ENCODE measurements around the gene SNX25.

SNX25 gene

DNA sequence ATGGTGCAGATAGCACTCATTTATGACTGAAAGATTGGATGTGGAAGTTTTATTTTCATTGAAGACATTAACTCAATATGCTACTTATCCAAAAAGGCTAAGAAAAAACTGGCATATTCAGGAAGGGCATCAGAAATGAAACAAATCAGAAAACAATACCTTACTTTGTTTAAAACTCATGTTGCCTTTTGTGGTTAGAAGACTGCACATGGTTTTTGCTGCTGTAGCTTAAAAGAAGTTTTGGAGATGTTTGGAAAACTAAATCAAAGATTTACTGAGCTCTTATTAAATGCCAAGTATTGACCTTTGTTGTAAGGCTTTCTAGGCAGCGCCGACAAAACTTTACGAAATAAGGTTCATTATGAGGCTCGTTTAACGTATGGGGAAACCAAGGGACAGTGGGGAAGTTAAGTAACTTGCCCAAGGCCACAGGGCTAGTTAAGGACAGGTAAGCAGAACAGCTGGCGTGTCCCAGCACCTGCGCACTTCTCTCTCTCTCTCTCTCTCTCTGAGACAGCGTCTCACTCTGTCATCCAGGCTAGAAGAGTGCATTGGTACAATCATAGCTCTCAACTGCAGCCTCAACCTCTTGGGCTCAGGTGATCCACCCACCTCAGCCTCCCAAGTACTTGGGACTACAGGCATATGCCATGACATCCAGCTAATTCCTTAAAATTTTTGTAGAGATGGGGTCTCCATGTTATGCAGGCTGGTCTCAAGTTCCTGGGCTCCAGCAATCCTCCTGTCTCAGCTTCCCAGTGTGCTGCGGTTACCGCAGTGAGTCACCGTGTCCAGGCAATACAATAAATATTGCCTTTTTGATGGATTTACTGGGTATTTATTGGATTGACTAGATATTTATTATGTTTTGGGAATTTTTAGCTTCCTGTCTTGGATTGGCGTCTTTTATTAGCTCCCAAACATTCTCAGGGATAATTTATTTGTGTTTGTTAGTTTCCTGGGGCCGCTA is 170.2 kb downstream of the SNX25 start:
- no peak overlapping the region for H3K9ac ChIP-seq (ENCODE audit: low read length)
- H3K36me3 ChIP-seq (ENCODE audit: control insufficient read depth, insufficient read depth, low read length) = no peaks in the 10 kb centered on the region
- peaks cover 6% of the 10 kb centered on the region; the same call in 1 of the 2 replicates for H3K4me1 ChIP-seq (ENCODE audit: control insufficient read depth, insufficient read depth, low read length)
- no peak overlapping the region for H3K4me3 ChIP-seq (ENCODE audit: low read depth, low read length)
- H3K27me3 ChIP-seq (ENCODE audit: control insufficient read depth, insufficient read depth, low read length) = no peaks in the 10 kb centered on the region
- no peak overlapping the region for H3K27ac ChIP-seq (ENCODE audit: low read depth, low read length)
- no peaks in the 10 kb centered on the region; the same call in 1 of the 2 replicates for H3K9me3 ChIP-seq (ENCODE audit: control insufficient read depth, insufficient read depth, low read depth, low read length)

GRCh38 chr4:185380320-185380719 is 170.9 kb downstream of the SNX25 start:
- H3K9me3 ChIP-seq (ENCODE audit: control insufficient read depth, insufficient read depth, low read depth, low read length) = no peaks in the 10 kb centered on the region; the same call in 1 of the 2 replicates
- no peak overlapping the region for H3K27ac ChIP-seq (ENCODE audit: low read depth, low read length)
- H3K9ac ChIP-seq (ENCODE audit: low read length) = no peak overlapping the region
- H3K4me1 ChIP-seq (ENCODE audit: control insufficient read depth, insufficient read depth, low read length) = peaks cover 6% of the 10 kb centered on the region; the same call in 1 of the 2 replicates
- H3K4me3 ChIP-seq (ENCODE audit: low read depth, low read length) = no peak overlapping the region
- no peaks in the 10 kb centered on the region for H3K36me3 ChIP-seq (ENCODE audit: control insufficient read depth, insufficient read depth, low read length)
- H3K27me3 ChIP-seq (ENCODE audit: control insufficient read depth, insufficient read depth, low read length) = no peaks in the 10 kb centered on the region

DNA sequence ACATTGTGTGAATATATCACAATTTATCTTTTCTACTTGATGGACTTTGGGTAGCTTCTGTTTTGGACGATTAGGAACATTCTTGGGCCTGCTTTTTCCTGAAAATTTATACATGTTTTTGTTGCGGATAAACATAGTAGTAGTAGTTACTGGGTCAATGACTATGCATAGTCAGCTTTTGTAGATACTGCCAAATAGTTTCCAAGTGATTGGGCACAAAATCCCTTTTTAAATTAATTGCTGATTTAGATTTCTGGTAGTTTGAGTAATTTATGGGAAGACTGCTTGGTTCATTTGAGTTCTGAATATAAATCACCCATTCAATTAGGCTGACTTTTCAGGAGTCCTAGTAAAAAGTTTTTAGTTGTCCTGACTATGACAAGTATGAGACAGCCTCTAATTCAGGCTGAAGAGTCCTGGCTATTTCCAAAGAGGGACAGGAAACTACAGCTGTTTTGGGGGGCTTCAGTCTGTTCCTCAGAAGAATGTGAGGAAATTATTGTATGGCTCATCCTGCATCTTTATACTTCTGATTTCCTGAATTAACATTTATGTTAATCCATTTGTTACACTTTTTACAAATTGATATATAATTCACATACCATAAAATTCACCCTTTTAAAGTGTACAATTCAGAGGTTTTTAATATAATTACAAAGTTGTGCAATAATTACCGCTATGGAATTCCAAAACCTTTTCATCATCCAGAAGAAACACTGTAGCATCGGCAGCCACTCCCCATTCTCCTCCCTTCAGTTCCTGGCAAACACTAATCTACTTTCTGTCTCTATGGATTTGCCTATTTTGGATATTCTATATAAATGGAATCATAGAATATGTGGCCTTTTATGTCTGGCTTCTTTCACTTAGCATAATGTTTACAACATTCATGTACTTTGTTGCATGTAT is 172.1 kb downstream of the SNX25 start:
- Histone ChIP-seq H3K4me1 (ENCODE audit: control insufficient read depth, insufficient read depth, low read length) (peaks cover 6% of the 10 kb centered on the region; the same call in 1 of the 2 replicates), H3K4me3 (ENCODE audit: low read depth, low read length) (no peak overlapping the region), H3K27me3 (ENCODE audit: control insufficient read depth, insufficient read depth, low read length) (no peaks in the 10 kb centered on the region), H3K9me3 (ENCODE audit: control insufficient read depth, insufficient read depth, low read depth, low read length) (no peaks in the 10 kb centered on the region; the same call in 1 of the 2 replicates), H3K9ac (ENCODE audit: low read length) (no peak overlapping the region), H3K27ac (ENCODE audit: low read depth, low read length) (no peak overlapping the region), H3K36me3 (ENCODE audit: control insufficient read depth, insufficient read depth, low read length) (no peaks in the 10 kb centered on the region)

GRCh38 chr4:185382754-185383153 is 173.4 kb downstream of the SNX25 start:
- Histone ChIP-seq H3K9ac (ENCODE audit: low read length) (no peak overlapping the region), H3K36me3 (ENCODE audit: control insufficient read depth, insufficient read depth, low read length) (no peaks in the 10 kb centered on the region), H3K27me3 (ENCODE audit: control insufficient read depth, insufficient read depth, low read length) (no peaks in the 10 kb centered on the region), H3K4me1 (ENCODE audit: control insufficient read depth, insufficient read depth, low read length) (peaks cover under 1% of the 10 kb centered on the region; the same call in 1 of the 2 replicates), H3K9me3 (ENCODE audit: control insufficient read depth, insufficient read depth, low read depth, low read length) (no peaks in the 10 kb centered on the region; the same call in 1 of the 2 replicates), H3K4me3 (ENCODE audit: low read depth, low read length) (no peak overlapping the region), H3K27ac (ENCODE audit: low read depth, low read length) (no peak overlapping the region)

- Histone ChIP-seq H3K27me3 (ENCODE audit: control insufficient read depth, insufficient read depth, low read length) (no peaks in the 10 kb centered on the region), H3K4me1 (ENCODE audit: control insufficient read depth, insufficient read depth, low read length) (no peaks in the 10 kb centered on the region), H3K4me3 (ENCODE audit: low read depth, low read length) (no peak overlapping the region), H3K9me3 (ENCODE audit: control insufficient read depth, insufficient read depth, low read depth, low read length) (no peaks in the 10 kb centered on the region; the same call in 1 of the 2 replicates), H3K36me3 (ENCODE audit: control insufficient read depth, insufficient read depth, low read length) (no peaks in the 10 kb centered on the region), H3K27ac (ENCODE audit: low read depth, low read length) (no peak overlapping the region), H3K9ac (ENCODE audit: low read length) (no peak overlapping the region)
Observed at GRCh38 chr4:185383451-185383850, 174.1 kb downstream of the SNX25 start.

DNA sequence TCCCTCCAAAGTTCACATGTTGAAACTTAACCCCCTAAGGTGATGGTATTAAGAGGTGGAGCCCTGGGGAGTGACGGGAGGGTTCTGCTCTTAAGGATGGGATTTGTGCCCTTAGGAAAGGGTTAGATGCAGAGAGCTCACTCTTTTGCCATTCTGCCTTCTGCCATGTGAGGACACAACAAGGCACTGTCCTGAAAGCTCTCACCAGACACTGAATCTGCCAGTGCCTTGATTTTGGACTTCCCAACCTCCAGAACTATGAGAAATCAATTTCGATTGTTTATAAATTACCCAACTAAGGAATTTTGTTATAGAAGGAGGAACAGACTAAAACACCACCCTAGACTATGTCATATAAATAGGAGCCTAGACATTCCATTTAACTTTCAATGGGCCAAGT is 174.7 kb downstream of the SNX25 start:
- H3K9me3 ChIP-seq (ENCODE audit: control insufficient read depth, insufficient read depth, low read depth, low read length) = no peaks in the 10 kb centered on the region; the same call in 1 of the 2 replicates
- H3K27ac ChIP-seq (ENCODE audit: low read depth, low read length) = no peak overlapping the region
- no peak overlapping the region for H3K9ac ChIP-seq (ENCODE audit: low read length)
- no peaks in the 10 kb centered on the region for H3K27me3 ChIP-seq (ENCODE audit: control insufficient read depth, insufficient read depth, low read length)
- no peak overlapping the region for H3K4me3 ChIP-seq (ENCODE audit: low read depth, low read length)
- H3K36me3 ChIP-seq (ENCODE audit: control insufficient read depth, insufficient read depth, low read length) = no peaks in the 10 kb centered on the region
- H3K4me1 ChIP-seq (ENCODE audit: control insufficient read depth, insufficient read depth, low read length) = no peaks in the 10 kb centered on the region

- Histone ChIP-seq H3K9ac (ENCODE audit: low read length) (no peak overlapping the region), H3K27me3 (ENCODE audit: control insufficient read depth, insufficient read depth, low read length) (no peaks in the 10 kb centered on the region), H3K9me3 (ENCODE audit: control insufficient read depth, insufficient read depth, low read depth, low read length) (no peaks in the 10 kb centered on the region; the same call in 1 of the 2 replicates), H3K4me1 (ENCODE audit: control insufficient read depth, insufficient read depth, low read length) (no peaks in the 10 kb centered on the region), H3K4me3 (ENCODE audit: low read depth, low read length) (no peak overlapping the region), H3K27ac (ENCODE audit: low read depth, low read length) (no peak overlapping the region), H3K36me3 (ENCODE audit: control insufficient read depth, insufficient read depth, low read length) (no peaks in the 10 kb centered on the region)
Observed at GRCh38 chr4:185384930-185385331, 175.5 kb downstream of the SNX25 start.

DNA sequence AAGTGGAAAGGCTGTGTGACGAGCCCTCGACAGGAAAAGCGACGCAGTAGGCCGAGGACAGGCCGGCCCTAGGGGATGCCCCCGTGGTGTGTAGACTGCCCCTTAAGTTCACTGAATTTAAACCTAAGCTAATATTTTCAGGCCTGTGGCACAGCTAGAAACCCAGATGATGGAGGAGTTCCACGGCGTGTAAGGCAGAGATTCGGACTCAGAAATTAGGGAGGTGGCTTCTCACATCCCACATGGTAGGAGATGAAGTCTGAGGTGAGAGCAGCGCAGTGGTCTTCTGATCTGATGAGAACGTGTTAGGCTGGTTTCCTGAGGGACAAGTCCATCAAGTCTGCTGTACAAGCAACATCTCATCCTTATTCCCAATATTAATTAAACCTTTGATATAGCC is 178.6 kb downstream of the SNX25 start:
- Histone ChIP-seq H3K4me1 (ENCODE audit: control insufficient read depth, insufficient read depth, low read length) (no peaks in the 10 kb centered on the region), H3K36me3 (ENCODE audit: control insufficient read depth, insufficient read depth, low read length) (no peaks in the 10 kb centered on the region), H3K4me3 (ENCODE audit: low read depth, low read length) (no peak overlapping the region), H3K27ac (ENCODE audit: low read depth, low read length) (no peak overlapping the region), H3K9me3 (ENCODE audit: control insufficient read depth, insufficient read depth, low read depth, low read length) (no peaks in the 10 kb centered on the region; the same call in 1 of the 2 replicates), H3K9ac (ENCODE audit: low read length) (no peak overlapping the region), H3K27me3 (ENCODE audit: control insufficient read depth, insufficient read depth, low read length) (no peaks in the 10 kb centered on the region)

DNA sequence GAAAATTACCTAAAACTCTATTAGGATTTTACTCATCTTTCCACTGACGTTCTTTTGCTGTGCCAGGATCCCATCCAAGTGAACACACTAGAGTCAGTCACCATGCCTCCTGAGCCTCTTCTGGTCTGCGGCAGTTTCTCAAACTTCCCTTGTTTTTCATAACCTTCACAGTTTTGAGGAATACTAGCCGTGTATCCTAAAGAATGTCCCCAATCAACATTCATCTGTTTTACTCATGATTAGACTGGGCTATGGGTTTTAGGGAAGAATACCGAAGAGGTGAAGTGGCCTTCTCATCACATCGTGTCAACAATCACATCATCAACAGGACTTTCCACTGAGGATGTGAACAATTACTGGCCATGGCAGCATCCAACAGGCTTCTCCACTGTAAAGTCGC is 181.5 kb downstream of the SNX25 start:
- Histone ChIP-seq H3K9me3 (ENCODE audit: control insufficient read depth, insufficient read depth, low read depth, low read length) (no peaks in the 10 kb centered on the region; the same call in 1 of the 2 replicates), H3K27me3 (ENCODE audit: control insufficient read depth, insufficient read depth, low read length) (no peaks in the 10 kb centered on the region; the same call in 1 of the 2 replicates), H3K9ac (ENCODE audit: low read length) (no peak overlapping the region), H3K36me3 (ENCODE audit: control insufficient read depth, insufficient read depth, low read length) (no peaks in the 10 kb centered on the region), H3K4me1 (ENCODE audit: control insufficient read depth, insufficient read depth, low read length) (0 out of 2 replicates have a peak, but pooled peaks cover 3% of the 10 kb centered on the region), H3K4me3 (ENCODE audit: low read depth, low read length) (no peak overlapping the region), H3K27ac (ENCODE audit: low read depth, low read length) (no peak overlapping the region)

DNA sequence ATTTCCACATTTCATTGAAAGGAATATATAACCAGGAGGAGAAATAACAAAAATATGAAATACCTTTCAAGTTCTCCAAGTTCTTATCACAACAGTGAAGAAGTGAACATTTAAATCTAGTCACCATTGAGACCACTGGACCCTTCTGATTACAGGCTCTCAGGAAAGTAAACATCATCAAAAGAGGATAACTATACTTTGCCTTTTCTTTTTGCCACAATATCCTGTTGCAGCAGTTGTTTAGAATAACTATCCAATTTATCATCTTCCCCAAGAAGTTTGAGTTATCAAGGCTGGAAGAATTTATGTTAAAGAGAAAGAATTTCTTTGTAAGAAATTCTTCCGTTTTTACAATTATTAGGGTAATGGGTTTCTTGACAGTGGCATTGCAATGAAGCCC is 182.8 kb downstream of the SNX25 start:
- Histone ChIP-seq H3K36me3 (ENCODE audit: control insufficient read depth, insufficient read depth, low read length) (no peaks in the 10 kb centered on the region), H3K9ac (ENCODE audit: low read length) (no peak overlapping the region), H3K27me3 (ENCODE audit: control insufficient read depth, insufficient read depth, low read length) (no peaks in the 10 kb centered on the region; the same call in 1 of the 2 replicates), H3K4me3 (ENCODE audit: low read depth, low read length) (no peak overlapping the region), H3K9me3 (ENCODE audit: control insufficient read depth, insufficient read depth, low read depth, low read length) (no peaks in the 10 kb centered on the region; the same call in 1 of the 2 replicates), H3K27ac (ENCODE audit: low read depth, low read length) (no peak overlapping the region), H3K4me1 (ENCODE audit: control insufficient read depth, insufficient read depth, low read length) (peaks cover 6% of the 10 kb centered on the region; the same call in 1 of the 2 replicates)
